Globus pallidus (tissue), 1 donor: ENCODE data around the gene ZCRB1.

Experiments used
- DNase-seq: peaks from one replicate; pipeline ENCODE4 v3.0.0-alpha.2; 2015; ENCODE audit warnings: low spot score

The ZCRB1 gene

GRCh38 chr12:42278128-42278510 is 47.8 kb downstream of the ZCRB1 start:
- no peak for DNase-seq

DNA sequence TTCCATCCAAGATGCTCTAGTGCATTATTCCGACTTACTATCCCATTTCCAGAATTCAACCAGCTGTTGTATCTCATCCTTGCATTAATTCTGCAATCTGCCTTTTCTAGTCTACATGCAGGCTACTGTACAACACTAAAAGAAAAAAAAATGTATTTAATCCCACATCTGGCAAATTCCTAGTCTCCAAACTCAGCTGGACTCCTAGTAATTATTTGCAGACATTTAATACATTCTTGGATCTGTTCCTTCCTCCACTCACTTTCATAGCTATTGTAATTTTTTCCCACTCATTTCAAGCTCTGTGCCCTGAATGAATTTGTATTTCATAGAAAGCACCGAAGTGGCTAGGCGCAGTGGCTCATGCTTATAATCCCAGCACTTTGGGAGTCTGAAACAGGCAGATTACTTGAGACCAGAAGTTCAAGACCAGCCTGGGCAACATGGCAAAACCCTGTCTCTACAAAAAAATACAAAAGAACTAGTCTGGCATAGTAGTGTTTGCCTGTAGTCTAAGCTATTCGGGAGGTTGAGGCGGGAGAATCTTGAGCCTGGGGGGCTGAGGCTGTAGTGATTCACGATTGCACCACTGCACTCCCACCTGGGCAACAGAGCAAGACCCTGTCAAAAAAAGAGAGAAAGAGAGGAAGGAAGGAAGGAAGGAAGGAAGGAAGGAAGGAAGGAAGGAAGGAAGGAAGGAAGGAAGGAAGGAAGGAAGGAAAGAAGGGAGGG is 48.3 kb downstream of the ZCRB1 start:
- no peak for DNase-seq

GRCh38 chr12:42275499-42275898 is 50.4 kb downstream of the ZCRB1 start:
- no peak for DNase-seq

- no peak for DNase-seq
Observed at GRCh38 chr12:42273706-42274105, 52.2 kb downstream of the ZCRB1 start.

DNA sequence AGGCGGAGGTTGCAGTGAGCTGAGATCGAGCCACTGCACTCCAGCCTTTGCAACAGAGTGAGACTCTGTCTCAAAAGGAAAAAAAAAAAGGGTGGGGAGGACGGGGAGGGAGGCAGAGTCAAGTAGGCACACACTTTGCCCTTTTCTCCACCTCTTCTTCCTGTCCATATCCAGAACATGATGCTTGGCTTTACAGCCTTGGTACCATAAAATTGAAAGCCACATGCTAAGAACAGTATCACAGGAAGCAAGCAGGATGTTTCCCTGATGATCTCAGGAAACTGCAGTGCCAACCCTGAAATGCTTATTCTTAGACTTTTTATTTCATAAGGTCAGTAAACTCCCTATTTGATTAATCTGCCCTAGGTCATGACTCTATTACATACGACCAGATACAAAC is 55.3 kb downstream of the ZCRB1 start:
- no peak for DNase-seq

GRCh38 chr12:42267413-42268190 is 58.3 kb downstream of the ZCRB1 start:
- DNase-seq = no peak

DNA sequence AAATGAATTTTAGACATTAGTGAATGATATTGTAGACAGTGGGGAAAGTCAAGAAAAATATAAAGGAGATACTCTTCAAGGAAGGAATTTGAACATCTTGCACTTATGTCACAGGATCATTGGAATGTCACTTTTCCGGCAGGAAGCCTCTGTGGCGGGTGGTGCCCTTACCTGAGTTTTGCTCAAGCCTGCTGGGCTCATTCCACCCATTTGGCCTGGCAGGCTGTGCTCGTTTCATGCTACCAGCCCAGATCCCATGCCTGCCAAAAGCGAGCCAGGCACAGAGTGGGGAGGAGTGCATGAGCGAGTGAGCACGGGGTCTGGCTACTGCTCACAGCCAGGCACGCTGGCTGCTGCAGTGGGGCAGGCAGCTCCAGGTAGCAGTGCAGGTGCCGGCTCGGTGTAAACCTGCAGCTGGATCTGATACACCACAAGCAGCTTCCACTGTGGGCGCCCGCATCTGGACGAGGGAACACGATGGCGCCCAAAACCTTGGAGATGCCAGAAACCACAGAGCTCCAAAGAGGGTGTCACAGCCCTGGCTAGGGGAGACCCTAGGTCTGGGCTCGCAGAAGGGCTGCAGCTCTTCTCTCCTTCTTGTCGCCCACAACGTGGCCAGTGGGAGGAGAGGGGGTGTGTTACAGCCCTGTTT is 59.2 kb downstream of the ZCRB1 start:
- no peak for DNase-seq

DNA sequence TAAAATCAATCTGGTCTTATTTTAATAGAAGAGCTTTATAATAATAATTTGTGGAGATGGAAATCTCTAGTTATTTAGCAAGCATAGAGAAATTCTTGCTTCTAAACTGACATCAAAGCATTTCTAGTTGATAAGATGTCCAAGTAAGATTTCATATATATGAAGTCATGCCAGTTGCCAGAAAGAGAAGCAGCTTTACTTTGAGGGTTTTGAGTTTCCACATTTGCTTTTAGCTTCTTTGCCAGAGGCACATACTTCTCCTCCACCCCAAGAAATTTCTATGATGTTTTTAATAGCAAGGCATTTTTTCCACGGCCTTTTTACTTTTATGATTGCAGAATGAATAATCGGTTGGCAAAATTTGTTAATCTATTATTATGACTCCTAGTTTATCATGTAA is 63.6 kb downstream of the ZCRB1 start:
- DNase-seq = no peak
